Ovary (tissue), 9 donors: ENCODE results near the gene FOXP1. TPM values are rescaled to one million over a fixed set of nuclear protein-coding genes. Genes with fewer than 3 reads are reported as not detected.
A peak's percentile ranks its signal among the peaks of the same experiment; 100 is the strongest.

Experiments used
- DNase-seq, 5 donors: peaks; one replicate each; pipeline ENCODE4 v3.0.0-alpha.2; 2019 to 2020
- H3K27ac ChIP-seq, 2 donors: fragments of 200-600 bp; one replicate each; pipeline versions ENCODE4 v1.5.1 to v1.8.0; 2019 to 2022
- H3K27me3 ChIP-seq: fragments of 200-600 bp; one replicate; pipeline ENCODE4 v1.8.0; 2022
- H3K36me3 ChIP-seq: fragments of 200-600 bp; sonication (generic); one replicate; pipeline ENCODE4 v1.5.1; 2019
- H3K4me1 ChIP-seq: one replicate; pipeline ENCODE4 v1.8.1; 2013; ENCODE audit warnings: mild to moderate bottlenecking, moderate library complexity; ENCODE audit not compliant: insufficient read depth
- H3K4me3 ChIP-seq: fragments of 200-600 bp; sonication (generic); one replicate; pipeline ENCODE4 v1.5.1; 2017
- H3K9me3 ChIP-seq, 2 donors: fragments of 200-600 bp in 1 of 2; sonication (generic) in 1 of 2; one replicate each; pipeline versions ENCODE4 v1.5.1 to v1.8.1; 2013 to 2019; ENCODE audit warnings: mild to moderate bottlenecking in 1 of 2, moderate library complexity in 1 of 2
- CTCF ChIP-seq, 3 donors: fragments of 450-650 bp in 2 of 3; fragments of 200-600 bp in 1 of 3; IDR thresholded peaks; one replicate each; pipeline versions ENCODE4 v1.5.1 to v1.8.0; 2016 to 2022; ENCODE audit warnings: antibody characterized with exemption in 3 of 3, mild to moderate bottlenecking in 1 of 3
- EP300 ChIP-seq: sonication (generic); formaldehyde crosslinking; IDR thresholded peaks from one replicate; pipeline ENCODE4 v1.6.1; 2017; ENCODE audit warnings: antibody characterized with exemption
- POLR2A ChIP-seq: fragments of 450-650 bp; IDR thresholded peaks from one replicate; pipeline ENCODE4 v1.6.1; 2017; ENCODE audit warnings: antibody characterized with exemption, mild to moderate bottlenecking, moderate library complexity
- WGBS, 3 donors: extraction: QIAGEN DNeasy Blood & Tissue Kit in 1 of 3; methylation state at CpG; one replicate each; pipeline versions ENCODE4 v1.1.5 to v1.1.7; 2013 to 2017; 5-methylcytosine and 5-hydroxymethylcytosine counted together
- intact Hi-C, 4 donors: fragments of 100-400 bp; cut with DNase I; formaldehyde crosslinking; loops; one replicate each; pipeline versions ENCODE4 v1.11.0 to v1.15.1; 2022 to 2023
- polyA plus RNA-seq, 2 donors: library from polyadenylated mRNA; stranded (reverse); fragments of 200-250 nt in 1 of 2; fragments of 350-450 nt in 1 of 2; fragmentation: Illumina TruSeq in 1 of 2; extraction: RNeasy Lipid Tissue Mini Kit (QIAGEN cat#74804) in 1 of 2; gene quantifications; one replicate each; pipeline ENCODE4 v1.2.3, GENCODE V29; 2013 to 2014
- total RNA-seq, 7 donors: library from RNA; depleted of rRNA in 2 of 7; stranded (reverse); fragments of >200 nt in 2 of 7; fragmentation: NEBNext Ultra II Directional in 3 of 7; extraction: Animal tissue kit (Norgen Biotek cat#: 25700) in 3 of 7; gene quantifications; one replicate each; pipeline versions ENCODE4 v1.1.0 to v1.2.4, GENCODE V29; 2016 to 2023
- donor health status: DM: no; HTN: no; CAD: no; lungs with moderate emphysema.
- donor health status: DM: no; HTN: no; CAD: no.
- donor health status: Bipolar disorder and iron deficiency.
- donor health status: DM: yes; HTN: yes; CAD: no.
- donor health status: DM: no; HTN: no; CAD: no.
- donor health status: DM: yes; HTN: yes; CAD: no.

Gene FOXP1
- total and polyA plus RNA-seq, 9 donors: 31.7 to 126 (median 114) TPM

- 5 to 16% (median 7%) methylated on average over 12 of the region's 12 CpGs for WGBS, 3 donors
- Histone ChIP-seq H3K27me3 (no peaks in the 10 kb centered on the region), H3K9me3 (no peaks in the 10 kb centered on the region), H3K36me3 (no peaks in the 10 kb centered on the region), H3K27ac (peak overlapping the region in 1 of 2 donors; percentile 46), H3K4me3 (no peak overlapping the region), H3K4me1 (peaks cover 23% of the 10 kb centered on the region)
- TF ChIP-seq EP300: no peak
- TF ChIP-seq CTCF (IDR thresholded peaks at IDR 0.05): no peak
- no peak for TF ChIP-seq POLR2A
- DNase-seq: no peak
- intact Hi-C loops: no loop called here
These were observed 534.6 kb downstream of the FOXP1 start for GRCh38 chr3:71048948-71049347.

- H3K4me3 ChIP-seq: no peak overlapping the region
- intact Hi-C loops: no loop called here
- peak overlapping the region in 1 of 2 donors; percentile 46 for H3K27ac ChIP-seq
- H3K4me1 ChIP-seq: peaks cover 17% of the 10 kb centered on the region
- DNase-seq: no peak
- H3K36me3 ChIP-seq: no peaks in the 10 kb centered on the region
- H3K27me3 ChIP-seq: no peaks in the 10 kb centered on the region
- TF ChIP-seq EP300 (no peak), CTCF (IDR thresholded peaks at IDR 0.05) (no peak), POLR2A (no peak)
- no peaks in the 10 kb centered on the region for H3K9me3 ChIP-seq
- 65 to 78% (median 72%) methylated on average over 8 of the region's 8 CpGs for WGBS, 3 donors
These were observed 535.7 kb downstream of the FOXP1 start for GRCh38 chr3:71047616-71048531.

- intact Hi-C loops: no loop called here
- no peak for DNase-seq
These were observed 536.7 kb downstream of the FOXP1 start for GRCh38 chr3:71046791-71047190.

GRCh38 chr3:71045917-71046282 is 537.6 kb downstream of the FOXP1 start:
- Histone ChIP-seq H3K4me3 (no peak overlapping the region), H3K36me3 (no peaks in the 10 kb centered on the region), H3K27ac (no peak overlapping the region), H3K4me1 (peaks cover 7% of the 10 kb centered on the region), H3K27me3 (no peaks in the 10 kb centered on the region), H3K9me3 (no peaks in the 10 kb centered on the region)
- no peak for DNase-seq
- no peak for TF ChIP-seq EP300
- no peak for TF ChIP-seq POLR2A
- intact Hi-C loops: no loop called here
- WGBS, 3 donors: 90 to 97% (median 96%) methylated on average over 1 of the region's 1 CpG

More at GRCh38 chr3:71046791-71047190, 536.7 kb downstream of the FOXP1 start:
- H3K27me3 ChIP-seq: no peaks in the 10 kb centered on the region
- peaks cover 13% of the 10 kb centered on the region for H3K4me1 ChIP-seq
- no peak overlapping the region for H3K27ac ChIP-seq
- no peaks in the 10 kb centered on the region for H3K36me3 ChIP-seq
- H3K4me3 ChIP-seq: no peak overlapping the region
- 71 to 77% (median 74%) methylated on average over 3 of the region's 3 CpGs for WGBS, 3 donors
- H3K9me3 ChIP-seq: no peaks in the 10 kb centered on the region
- TF ChIP-seq POLR2A: no peak
- no peak for TF ChIP-seq EP300
- TF ChIP-seq CTCF (IDR thresholded peaks at IDR 0.05): no peak
